Activated CD4-positive, alpha-beta T cell treated with anti-CD3 and anti-CD28 coated beads, Interleukin-2, amount 50 U/mL, for 1 hour (primary cell): ENCODE results near the gene MYH16.
"Not testable (repeated sequence)": the region's sequence is repeated elsewhere in the genome, so short reads cannot be mapped to it uniquely, and the experiment has no call there.

Source experiments
- DNase-seq: peaks from one replicate; pipeline ENCODE4 v3.0.0-alpha.2; 2020

Gene MYH16

GRCh38 chr7:99258501-99258900 is 14.1 kb upstream of the MYH16 start:
- no peak for DNase-seq

GRCh38 chr7:99260395-99260794 is 12.2 kb upstream of the MYH16 start:
- DNase-seq, result no peak

- no peak for DNase-seq
These were observed 11.0 kb upstream of the MYH16 start for GRCh38 chr7:99261646-99262045.

- DNase-seq, result no peak
These were observed 6.7 kb upstream of the MYH16 start for GRCh38 chr7:99265848-99266480.

- no peak for DNase-seq
These were observed 5.2 kb upstream of the MYH16 start for GRCh38 chr7:99267481-99267840.

- DNase-seq, result no peak
These were observed 4.6 kb upstream of the MYH16 start for GRCh38 chr7:99267841-99268576.

- no peak for DNase-seq
These were observed 4.1 kb upstream of the MYH16 start for GRCh38 chr7:99268577-99268908.

- no peak for DNase-seq
These were observed 1.9 kb upstream of the MYH16 start for GRCh38 chr7:99270702-99271101.

- not testable (repeated sequence) for DNase-seq
These were observed 922 bp downstream of the MYH16 start for GRCh38 chr7:99273561-99273960.

GRCh38 chr7:99274908-99275307 is 2.3 kb downstream of the MYH16 start:
- DNase-seq, result not testable (repeated sequence)

- DNase-seq, result no peak
These were observed 2.9 kb downstream of the MYH16 start for GRCh38 chr7:99275496-99275895.

GRCh38 chr7:99278180-99278579 is 5.5 kb downstream of the MYH16 start:
- DNase-seq, result no peak

- not testable (repeated sequence) for DNase-seq
These were observed 11.5 kb downstream of the MYH16 start for GRCh38 chr7:99284165-99284564.

- DNase-seq, result no peak
These were observed 15.3 kb downstream of the MYH16 start for GRCh38 chr7:99287779-99288534.

- DNase-seq, result no peak
These were observed 16.5 kb downstream of the MYH16 start for GRCh38 chr7:99289185-99289584.

- not testable (repeated sequence) for DNase-seq
These were observed 17.5 kb downstream of the MYH16 start for GRCh38 chr7:99290148-99290547.

- no peak for DNase-seq
These were observed 18.5 kb downstream of the MYH16 start for GRCh38 chr7:99290980-99291607.

- no peak for DNase-seq
These were observed 19.5 kb downstream of the MYH16 start for GRCh38 chr7:99292127-99292526.

- no peak for DNase-seq
These were observed 20.5 kb downstream of the MYH16 start for GRCh38 chr7:99293167-99293566.

- DNase-seq, result no peak
These were observed 21.0 kb downstream of the MYH16 start for GRCh38 chr7:99293650-99294049.

GRCh38 chr7:99296471-99296870 is 23.8 kb downstream of the MYH16 start:
- no peak for DNase-seq

- DNase-seq, result no peak
These were observed 28.9 kb downstream of the MYH16 start for GRCh38 chr7:99301496-99301895.

- DNase-seq, result no peak
These were observed 33.0 kb downstream of the MYH16 start for GRCh38 chr7:99305473-99306260.
